HepG2 (cell line): ENCODE data around the gene SPATA25. TPM values are rescaled to one million over a fixed set of nuclear protein-coding genes. Genes with fewer than 3 reads are reported as not detected.
A peak's percentile ranks its signal among the peaks of the same experiment; 100 is the strongest.

Source experiments
- FOXO1 ChIP-seq: sonication (generic); formaldehyde crosslinking; IDR thresholded peaks from 2 replicates; pipeline ENCODE4 v1.4.0; 2020; ENCODE audit warnings: missing genetic modification reagents
- NFIC ChIP-seq: IDR thresholded peaks from 2 replicates; pipeline ENCODE4 v1.6.1; 2012; ENCODE audit warnings: mild to moderate bottlenecking, low read length, inconsistent platforms
- SETDB1 ChIP-seq: sonication (generic); formaldehyde crosslinking; IDR thresholded peaks from 2 replicates; pipeline ENCODE4 v1.5.1; 2020; ENCODE audit warnings: missing genetic modification reagents, mild to moderate bottlenecking, borderline replicate concordance
- SIX1 ChIP-seq: sonication (generic); formaldehyde crosslinking; IDR thresholded peaks from 2 replicates; pipeline ENCODE4 v1.4.0; 2020; ENCODE audit warnings: missing genetic modification reagents, borderline replicate concordance
- TOE1 ChIP-seq: sonication (generic); formaldehyde crosslinking; IDR thresholded peaks from 2 replicates; pipeline ENCODE4 v1.4.0; 2020; ENCODE audit warnings: mild to moderate bottlenecking, missing genetic modification reagents
- ZNF124 ChIP-seq: sonication (generic); formaldehyde crosslinking; IDR thresholded peaks from 2 replicates; pipeline ENCODE4 v1.4.0; 2020; ENCODE audit warnings: missing genetic modification reagents
- ZNF230 ChIP-seq: sonication (generic); formaldehyde crosslinking; IDR thresholded peaks from 2 replicates; pipeline ENCODE4 v1.4.0; 2020; ENCODE audit warnings: mild to moderate bottlenecking, missing genetic modification reagents
- ZNF274 ChIP-seq: sonication (generic); formaldehyde crosslinking; IDR thresholded peaks from 2 replicates; pipeline ENCODE4 v1.5.1; 2020; ENCODE audit warnings: mild to moderate bottlenecking, missing genetic modification reagents
- ZNF574 ChIP-seq: sonication (generic); formaldehyde crosslinking; IDR thresholded peaks from 2 replicates; pipeline ENCODE4 v1.4.0; 2020; ENCODE audit warnings: missing genetic modification reagents
- ZNF652 ChIP-seq: IDR thresholded peaks from 2 replicates; pipeline ENCODE4 v1.6.1; 2016; ENCODE audit warnings: low read depth, borderline replicate concordance
- ZNF75D ChIP-seq: sonication (generic); formaldehyde crosslinking; IDR thresholded peaks from 2 replicates; pipeline ENCODE4 v1.8.1; 2023; ENCODE audit warnings: missing genetic modification reagents, mild to moderate bottlenecking, borderline replicate concordance
- ZNF775 ChIP-seq: sonication (generic); formaldehyde crosslinking; IDR thresholded peaks from 2 replicates; pipeline ENCODE4 v1.4.0; 2020; ENCODE audit warnings: missing genetic modification reagents, mild to moderate bottlenecking, moderate library complexity, borderline replicate concordance
- polyA plus RNA-seq, 8 experiments: library from polyadenylated mRNA; depleted of rRNA in 3 of 8; stranded (reverse) in 7 of 8; unstranded in 1 of 8; fragments of >200 nt; fragmentation: Illumina TruSeq in 4 of 8; extraction: Trizol in 4 of 8; gene quantifications; 2 replicates each; pipeline versions ENCODE4 v1.2.1 to v1.2.3, GENCODE V29; 2011 to 2016; ENCODE audit warnings: low read depth in 4 of 8, missing spikeins in 1 of 8, mixed read lengths in 1 of 8; ENCODE audit not compliant: insufficient read depth in 1 of 8
- total RNA-seq, 5 experiments: library from RNA; depleted of rRNA; stranded (reverse); fragments of >200 nt; fragmentation: Illumina TruSeq; extraction: Trizol; gene quantifications; 2 replicates each; pipeline ENCODE4 v1.2.3, GENCODE V29; 2016; ENCODE audit warnings: low read depth in 1 of 5
- TF ChIP-seq, protein P1 (sequence below): sonication (generic); formaldehyde crosslinking; IDR thresholded peaks from 2 replicates; pipeline ENCODE4 v1.4.0; 2020; ENCODE audit warnings: missing genetic modification reagents
- TF ChIP-seq, protein P2 (sequence below): sonication (generic); formaldehyde crosslinking; IDR thresholded peaks from 2 replicates; pipeline ENCODE4 v1.4.0; 2020; ENCODE audit warnings: missing genetic modification reagents, borderline replicate concordance
- TF ChIP-seq, protein P3 (sequence below): sonication (generic); formaldehyde crosslinking; IDR thresholded peaks from 2 replicates; pipeline ENCODE4 v1.4.0; 2020; ENCODE audit warnings: missing genetic modification reagents
- TF ChIP-seq, protein P4 (sequence below): sonication (generic); formaldehyde crosslinking; IDR thresholded peaks from 2 replicates; pipeline ENCODE4 v1.8.0; 2022; ENCODE audit warnings: mild to moderate bottlenecking, missing genetic modification reagents

Gene SPATA25
- total and polyA plus RNA-seq, 2 of the 13 experiments (the other 11 are each of a cell fraction or from before 2014, with no cell fraction given): 4.8 to 7.6 TPM

DNA sequence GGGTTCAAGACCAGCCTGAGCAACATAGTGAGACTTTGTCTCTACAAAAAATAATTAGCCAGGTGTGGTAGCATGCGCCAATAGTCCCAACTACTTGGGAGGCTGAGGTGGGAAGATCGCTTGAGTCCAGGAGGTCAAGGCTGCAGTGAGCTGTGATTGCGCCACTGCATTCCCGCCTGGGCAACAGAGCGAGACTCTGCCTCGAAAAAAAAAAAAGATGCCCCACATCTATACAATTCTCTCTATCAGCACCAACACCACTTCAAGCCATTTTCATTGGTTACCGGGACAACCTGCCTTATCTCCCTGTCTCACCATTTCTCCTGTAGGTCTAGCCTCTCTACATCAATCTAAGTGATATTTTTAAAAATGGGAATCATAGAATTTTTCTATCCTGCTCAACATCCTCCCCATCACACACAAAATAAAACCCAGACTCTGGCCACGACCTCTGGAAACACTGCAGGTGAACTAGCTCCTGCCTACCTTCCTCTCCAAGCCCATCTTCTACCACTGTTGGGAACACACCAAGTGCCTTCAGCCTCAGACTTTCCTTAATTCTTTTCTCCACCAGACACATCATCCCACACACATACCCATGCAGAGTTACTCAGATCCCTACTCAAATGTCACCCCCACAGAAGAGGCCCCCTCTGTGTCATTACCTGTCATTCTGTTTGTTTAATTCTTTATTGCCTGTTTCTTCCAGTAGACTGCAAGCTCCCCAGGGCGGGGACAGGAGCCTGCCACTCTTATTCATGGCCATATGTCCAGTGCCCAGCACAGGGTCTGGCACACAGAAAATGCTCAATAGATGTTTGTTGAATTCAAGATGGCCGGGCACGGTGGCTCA, 34.1 kb upstream of the SPATA25 start (continued):
- TF ChIP-seq TOE1 (CRISPR knock-in tag): no peak
- TF ChIP-seq, protein P1, sequence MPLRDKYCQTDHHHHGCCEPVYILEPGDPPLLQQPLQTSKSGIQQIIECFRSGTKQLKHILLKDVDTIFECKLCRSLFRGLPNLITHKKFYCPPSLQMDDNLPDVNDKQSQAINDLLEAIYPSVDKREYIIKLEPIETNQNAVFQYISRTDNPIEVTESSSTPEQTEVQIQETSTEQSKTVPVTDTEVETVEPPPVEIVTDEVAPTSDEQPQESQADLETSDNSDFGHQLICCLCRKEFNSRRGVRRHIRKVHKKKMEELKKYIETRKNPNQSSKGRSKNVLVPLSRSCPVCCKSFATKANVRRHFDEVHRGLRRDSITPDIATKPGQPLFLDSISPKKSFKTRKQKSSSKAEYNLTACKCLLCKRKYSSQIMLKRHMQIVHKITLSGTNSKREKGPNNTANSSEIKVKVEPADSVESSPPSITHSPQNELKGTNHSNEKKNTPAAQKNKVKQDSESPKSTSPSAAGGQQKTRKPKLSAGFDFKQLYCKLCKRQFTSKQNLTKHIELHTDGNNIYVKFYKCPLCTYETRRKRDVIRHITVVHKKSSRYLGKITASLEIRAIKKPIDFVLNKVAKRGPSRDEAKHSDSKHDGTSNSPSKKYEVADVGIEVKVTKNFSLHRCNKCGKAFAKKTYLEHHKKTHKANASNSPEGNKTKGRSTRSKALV (CRISPR knock-in tag): no peak
- TF ChIP-seq, protein P2, sequence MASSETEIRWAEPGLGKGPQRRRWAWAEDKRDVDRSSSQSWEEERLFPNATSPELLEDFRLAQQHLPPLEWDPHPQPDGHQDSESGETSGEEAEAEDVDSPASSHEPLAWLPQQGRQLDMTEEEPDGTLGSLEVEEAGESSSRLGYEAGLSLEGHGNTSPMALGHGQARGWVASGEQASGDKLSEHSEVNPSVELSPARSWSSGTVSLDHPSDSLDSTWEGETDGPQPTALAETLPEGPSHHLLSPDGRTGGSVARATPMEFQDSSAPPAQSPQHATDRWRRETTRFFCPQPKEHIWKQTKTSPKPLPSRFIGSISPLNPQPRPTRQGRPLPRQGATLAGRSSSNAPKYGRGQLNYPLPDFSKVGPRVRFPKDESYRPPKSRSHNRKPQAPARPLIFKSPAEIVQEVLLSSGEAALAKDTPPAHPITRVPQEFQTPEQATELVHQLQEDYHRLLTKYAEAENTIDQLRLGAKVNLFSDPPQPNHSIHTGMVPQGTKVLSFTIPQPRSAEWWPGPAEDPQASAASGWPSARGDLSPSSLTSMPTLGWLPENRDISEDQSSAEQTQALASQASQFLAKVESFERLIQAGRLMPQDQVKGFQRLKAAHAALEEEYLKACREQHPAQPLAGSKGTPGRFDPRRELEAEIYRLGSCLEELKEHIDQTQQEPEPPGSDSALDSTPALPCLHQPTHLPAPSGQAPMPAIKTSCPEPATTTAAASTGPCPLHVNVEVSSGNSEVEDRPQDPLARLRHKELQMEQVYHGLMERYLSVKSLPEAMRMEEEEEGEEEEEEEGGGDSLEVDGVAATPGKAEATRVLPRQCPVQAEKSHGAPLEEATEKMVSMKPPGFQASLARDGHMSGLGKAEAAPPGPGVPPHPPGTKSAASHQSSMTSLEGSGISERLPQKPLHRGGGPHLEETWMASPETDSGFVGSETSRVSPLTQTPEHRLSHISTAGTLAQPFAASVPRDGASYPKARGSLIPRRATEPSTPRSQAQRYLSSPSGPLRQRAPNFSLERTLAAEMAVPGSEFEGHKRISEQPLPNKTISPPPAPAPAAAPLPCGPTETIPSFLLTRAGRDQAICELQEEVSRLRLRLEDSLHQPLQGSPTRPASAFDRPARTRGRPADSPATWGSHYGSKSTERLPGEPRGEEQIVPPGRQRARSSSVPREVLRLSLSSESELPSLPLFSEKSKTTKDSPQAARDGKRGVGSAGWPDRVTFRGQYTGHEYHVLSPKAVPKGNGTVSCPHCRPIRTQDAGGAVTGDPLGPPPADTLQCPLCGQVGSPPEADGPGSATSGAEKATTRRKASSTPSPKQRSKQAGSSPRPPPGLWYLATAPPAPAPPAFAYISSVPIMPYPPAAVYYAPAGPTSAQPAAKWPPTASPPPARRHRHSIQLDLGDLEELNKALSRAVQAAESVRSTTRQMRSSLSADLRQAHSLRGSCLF (CRISPR knock-in tag): no peak
- 0 out of 2 replicates have a peak, but pooled peaks have one; percentile 5 for TF ChIP-seq ZNF124 (CRISPR knock-in tag)
- TF ChIP-seq ZNF775: no peak
- TF ChIP-seq ZNF75D (CRISPR knock-in tag): no peak
- TF ChIP-seq, protein P3, sequence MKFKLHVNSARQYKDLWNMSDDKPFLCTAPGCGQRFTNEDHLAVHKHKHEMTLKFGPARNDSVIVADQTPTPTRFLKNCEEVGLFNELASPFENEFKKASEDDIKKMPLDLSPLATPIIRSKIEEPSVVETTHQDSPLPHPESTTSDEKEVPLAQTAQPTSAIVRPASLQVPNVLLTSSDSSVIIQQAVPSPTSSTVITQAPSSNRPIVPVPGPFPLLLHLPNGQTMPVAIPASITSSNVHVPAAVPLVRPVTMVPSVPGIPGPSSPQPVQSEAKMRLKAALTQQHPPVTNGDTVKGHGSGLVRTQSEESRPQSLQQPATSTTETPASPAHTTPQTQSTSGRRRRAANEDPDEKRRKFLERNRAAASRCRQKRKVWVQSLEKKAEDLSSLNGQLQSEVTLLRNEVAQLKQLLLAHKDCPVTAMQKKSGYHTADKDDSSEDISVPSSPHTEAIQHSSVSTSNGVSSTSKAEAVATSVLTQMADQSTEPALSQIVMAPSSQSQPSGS (CRISPR knock-in tag): no peak
- TF ChIP-seq, protein P4, sequence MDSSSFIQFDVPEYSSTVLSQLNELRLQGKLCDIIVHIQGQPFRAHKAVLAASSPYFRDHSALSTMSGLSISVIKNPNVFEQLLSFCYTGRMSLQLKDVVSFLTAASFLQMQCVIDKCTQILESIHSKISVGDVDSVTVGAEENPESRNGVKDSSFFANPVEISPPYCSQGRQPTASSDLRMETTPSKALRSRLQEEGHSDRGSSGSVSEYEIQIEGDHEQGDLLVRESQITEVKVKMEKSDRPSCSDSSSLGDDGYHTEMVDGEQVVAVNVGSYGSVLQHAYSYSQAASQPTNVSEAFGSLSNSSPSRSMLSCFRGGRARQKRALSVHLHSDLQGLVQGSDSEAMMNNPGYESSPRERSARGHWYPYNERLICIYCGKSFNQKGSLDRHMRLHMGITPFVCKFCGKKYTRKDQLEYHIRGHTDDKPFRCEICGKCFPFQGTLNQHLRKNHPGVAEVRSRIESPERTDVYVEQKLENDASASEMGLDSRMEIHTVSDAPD (CRISPR knock-in tag): no peak
- peak; percentile 35; the same call in 1 of the 2 replicates for TF ChIP-seq ZNF574
- no peak for TF ChIP-seq ZNF274 (CRISPR knock-in tag)
- TF ChIP-seq NFIC: no peak
- TF ChIP-seq SETDB1: 0 out of 2 replicates have a peak, but pooled peaks have one; percentile 48
- no peak for TF ChIP-seq ZNF652
- no peak for TF ChIP-seq FOXO1
- no peak for TF ChIP-seq SIX1 (CRISPR knock-in tag)
- peak; percentile 53; the same call in 1 of the 2 replicates for TF ChIP-seq ZNF230 (CRISPR knock-in tag)
